NCI-H524 (cell line): ENCODE data around the gene MTHFD2L.

ENCODE experiments used
- DNase-seq, 2 experiments: peaks; one replicate each; lab custom pipeline; 2025; lab: John Stamatoyannopoulos, UW

MTHFD2L gene

GRCh38 chr4:74252933-74253332, 95.0 kb downstream of the MTHFD2L start:
- DNase-seq = no peak

DNA sequence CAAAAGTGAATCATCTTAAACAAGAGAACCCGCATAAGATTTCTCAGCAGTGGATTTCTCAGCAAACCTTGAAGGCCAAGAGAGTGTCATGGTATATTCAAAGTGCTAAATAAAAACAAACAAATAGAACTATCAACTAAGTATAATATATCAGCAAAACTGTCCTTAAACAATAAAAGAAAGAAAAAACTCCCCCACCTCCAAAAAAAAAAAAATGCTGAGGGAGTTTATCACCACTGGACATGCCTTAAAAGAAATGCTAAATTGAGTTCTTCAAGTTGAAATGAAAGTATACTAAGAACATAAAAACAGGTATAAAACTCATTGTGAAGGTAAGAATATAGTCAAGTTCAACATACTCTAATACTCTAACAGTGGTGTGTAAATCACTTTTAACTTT, 96.5 kb downstream of the MTHFD2L start:
- DNase-seq = no peak

DNA sequence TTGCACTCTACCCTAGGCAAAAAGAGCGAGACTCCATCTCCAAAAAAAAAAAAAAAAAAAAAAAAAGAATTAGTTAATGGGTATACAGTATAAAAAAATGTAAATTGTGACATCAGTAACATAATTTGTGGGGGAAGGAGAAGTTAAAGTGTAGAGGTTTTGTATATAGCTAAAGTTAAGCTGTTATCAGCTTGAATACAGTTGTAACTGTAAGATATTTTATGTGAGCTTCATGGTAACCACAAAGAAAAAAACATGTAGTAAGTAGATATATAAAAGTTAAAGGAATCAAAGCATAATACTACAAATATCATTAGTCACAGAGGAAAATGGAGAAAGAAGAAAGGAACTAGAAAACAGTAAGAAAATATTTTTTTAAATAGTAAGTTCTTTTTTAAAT, 97.2 kb downstream of the MTHFD2L start:
- no peak for DNase-seq

GRCh38 chr4:74258963-74259362, 101.0 kb downstream of the MTHFD2L start:
- DNase-seq = no peak

- DNase-seq = no peak
Measured at GRCh38 chr4:74260036-74260435, 102.1 kb downstream of the MTHFD2L start.

- peak in 1 of 2 experiments; percentile 1 for DNase-seq
Measured at GRCh38 chr4:74262522-74262921, 104.6 kb downstream of the MTHFD2L start.

- DNase-seq = no peak
Measured at GRCh38 chr4:74263551-74263950, 105.6 kb downstream of the MTHFD2L start.

- DNase-seq = no peak
Measured at GRCh38 chr4:74266081-74266480, 108.2 kb downstream of the MTHFD2L start.

DNA sequence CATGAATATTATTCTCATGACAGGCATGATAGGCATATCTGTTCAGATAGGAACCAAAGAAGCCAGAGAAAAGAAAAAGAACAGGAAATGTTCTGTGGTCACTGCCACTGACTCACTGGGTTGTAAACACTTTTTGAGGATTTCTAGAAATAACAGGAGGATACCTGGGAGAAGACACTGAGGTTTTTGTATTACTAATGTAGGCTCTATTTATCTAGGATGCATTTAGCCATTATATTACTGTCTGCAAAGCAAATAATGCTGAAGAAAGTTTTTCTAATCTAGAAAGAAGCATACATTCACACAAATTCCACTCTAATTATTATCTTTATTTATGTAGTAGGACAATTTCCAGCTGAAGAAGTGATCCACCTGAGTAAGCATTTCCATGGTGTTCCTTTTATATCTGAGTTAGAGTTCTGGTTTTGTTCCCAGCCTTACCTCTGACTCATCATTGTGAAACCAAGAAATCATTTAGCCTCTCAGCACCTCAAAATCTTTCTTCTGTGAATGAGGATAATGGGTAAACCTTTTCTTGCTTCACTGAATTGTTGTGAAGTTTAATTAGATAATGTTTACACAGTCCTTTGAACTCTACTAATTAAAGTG, 110.2 kb downstream of the MTHFD2L start:
- no peak for DNase-seq

DNA sequence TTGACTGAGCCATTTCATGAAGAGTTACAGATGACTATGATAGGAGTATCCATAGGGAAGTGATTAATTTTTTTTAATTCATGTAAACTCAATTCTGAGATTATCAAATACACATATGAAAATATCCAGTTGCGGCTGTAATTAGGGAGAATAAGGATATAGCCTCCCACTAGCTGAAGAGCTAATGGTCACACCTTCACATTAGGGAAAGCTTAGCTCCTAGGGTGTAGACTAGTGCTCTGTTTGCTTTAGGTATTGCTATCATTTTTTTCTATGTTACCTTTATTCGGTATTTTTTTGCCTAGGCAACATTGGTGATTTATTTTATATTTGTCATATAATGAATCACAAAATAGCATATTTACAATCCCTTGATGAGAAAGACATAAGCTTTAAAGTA, 110.7 kb downstream of the MTHFD2L start:
- DNase-seq = no peak

DNA sequence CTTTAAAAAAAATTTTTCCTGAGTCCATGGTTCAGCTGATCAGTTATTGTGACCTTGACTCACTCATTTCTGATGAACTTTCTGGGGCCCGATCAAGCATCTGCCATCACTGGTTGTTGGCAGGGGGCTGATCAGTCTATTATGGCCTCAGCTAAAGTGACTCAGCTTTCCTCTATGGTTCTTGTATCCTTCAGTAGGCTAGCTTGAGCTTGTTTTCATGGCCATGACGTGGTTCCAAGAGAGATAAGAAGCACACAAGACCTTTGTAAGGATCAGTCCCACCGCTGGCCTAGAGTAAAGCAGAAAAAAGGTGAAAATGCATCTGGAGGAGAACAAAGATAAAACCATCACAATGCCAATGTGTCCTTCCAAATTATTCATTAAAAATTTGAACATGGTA, 120.6 kb downstream of the MTHFD2L start:
- DNase-seq = no peak

DNA sequence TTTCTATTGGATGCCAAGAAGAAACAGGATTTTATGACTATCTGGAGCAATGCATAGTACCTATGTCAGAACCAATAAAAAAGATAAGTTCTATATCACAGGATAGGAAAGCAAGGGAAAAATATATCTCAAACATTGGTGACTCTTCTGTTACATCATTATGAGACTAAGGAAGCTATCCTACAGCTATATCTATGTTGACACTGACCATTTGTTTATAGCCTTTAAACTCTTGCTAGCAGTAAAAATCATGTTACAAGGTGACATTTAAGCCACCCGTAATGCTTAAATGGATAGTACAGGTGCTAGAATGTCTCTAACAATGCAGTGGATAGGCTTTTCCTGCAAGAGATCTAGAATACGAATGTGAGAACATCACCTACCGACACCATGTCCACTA, 121.8 kb downstream of the MTHFD2L start:
- no peak for DNase-seq

GRCh38 chr4:74282926-74283325, 125.0 kb downstream of the MTHFD2L start:
- no peak for DNase-seq

DNA sequence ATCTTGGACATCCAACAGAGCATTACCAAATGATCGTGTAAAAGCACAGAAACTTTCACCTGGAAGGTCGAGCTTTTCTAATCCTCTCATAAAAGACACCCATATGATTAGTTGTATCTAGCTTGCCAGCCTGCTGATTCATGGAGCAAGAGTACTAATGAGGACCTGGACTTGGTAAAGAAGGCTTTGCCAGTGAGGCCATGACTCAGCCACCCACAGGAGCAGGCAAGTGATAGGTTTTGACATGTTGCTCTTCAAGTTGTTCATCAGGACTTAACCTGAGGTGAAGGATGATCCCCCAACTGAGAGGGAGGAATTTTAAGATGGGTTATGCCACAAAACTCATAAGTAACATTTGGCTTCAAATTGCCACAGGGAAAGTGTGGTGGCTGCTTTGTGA, 125.7 kb downstream of the MTHFD2L start:
- no peak for DNase-seq

DNA sequence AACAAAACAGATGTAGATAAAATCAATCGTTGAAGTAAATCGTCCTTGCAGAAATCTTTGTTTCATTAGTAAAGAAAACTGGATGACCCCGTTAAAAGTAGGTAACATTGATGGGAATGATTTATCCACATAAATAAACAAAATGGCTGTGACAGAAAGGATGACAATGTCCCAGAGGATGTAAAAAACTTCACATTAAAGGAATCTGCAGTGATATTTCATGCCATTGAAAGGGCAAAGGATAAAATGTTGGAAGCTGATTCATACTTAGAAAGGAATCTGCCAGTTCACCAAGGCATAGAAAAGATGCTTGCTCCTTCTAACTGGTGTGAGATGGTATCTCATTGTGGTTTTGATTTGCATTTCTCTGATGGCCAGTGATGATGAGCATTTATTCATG, 126.1 kb downstream of the MTHFD2L start:
- DNase-seq = no peak

GRCh38 chr4:74287164-74287563, 129.2 kb downstream of the MTHFD2L start:
- no peak for DNase-seq

- no peak for DNase-seq
Measured at GRCh38 chr4:74287791-74288190, 129.9 kb downstream of the MTHFD2L start.

GRCh38 chr4:74291471-74291870, 133.6 kb downstream of the MTHFD2L start:
- no peak for DNase-seq

GRCh38 chr4:74292111-74292870, 134.4 kb downstream of the MTHFD2L start:
- no peak for DNase-seq

- DNase-seq = no peak
Measured at GRCh38 chr4:74293558-74293957, 135.6 kb downstream of the MTHFD2L start.

DNA sequence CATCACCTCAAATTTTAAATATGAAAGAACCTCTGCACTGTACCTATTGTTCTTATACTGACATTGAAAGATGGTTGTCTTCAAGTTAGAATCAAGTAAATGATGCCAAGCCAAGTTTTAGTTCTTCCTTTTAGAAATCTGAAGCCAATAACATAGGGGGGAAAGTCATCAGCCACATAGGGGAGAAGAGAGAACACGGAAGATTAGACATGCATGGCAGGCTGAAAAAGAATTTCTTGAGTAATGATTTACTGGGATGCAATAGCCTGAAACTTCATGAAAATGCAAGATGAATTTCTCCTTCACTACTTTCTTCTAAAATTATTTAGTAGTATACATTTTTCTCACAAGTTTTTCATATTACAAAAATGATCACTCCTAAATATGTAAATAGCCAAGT, 136.8 kb downstream of the MTHFD2L start:
- DNase-seq = no peak

- no peak for DNase-seq
Measured at GRCh38 chr4:74297539-74297938, 139.6 kb downstream of the MTHFD2L start.

DNA sequence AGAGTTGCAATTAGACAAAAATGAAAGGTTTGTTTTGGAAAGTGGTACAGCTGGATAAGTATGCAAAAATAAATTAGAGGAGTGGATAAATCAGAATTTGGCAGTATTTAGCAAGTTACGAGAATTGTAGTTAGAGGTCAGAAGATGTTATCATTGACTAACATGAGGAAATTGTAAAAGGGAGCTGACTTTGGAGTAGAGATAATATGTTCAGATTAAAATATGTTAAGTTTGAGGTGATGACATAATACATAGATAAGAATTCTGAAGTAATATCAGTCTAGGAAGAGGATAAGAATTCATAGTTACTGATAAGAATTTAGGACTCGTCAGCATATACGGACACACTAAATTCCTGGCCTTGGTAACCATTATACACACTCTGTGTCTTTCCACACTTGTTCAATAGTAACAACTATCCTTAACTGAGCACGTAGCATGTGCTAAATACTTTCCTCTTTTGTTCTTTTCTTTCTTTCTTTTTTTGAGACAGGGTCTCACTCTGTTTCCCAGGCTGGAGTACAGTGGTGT, 146.2 kb downstream of the MTHFD2L start:
- DNase-seq = no peak

- DNase-seq = no peak
Measured at GRCh38 chr4:74305000-74305399, 147.1 kb downstream of the MTHFD2L start.
